Gastroesophageal sphincter (tissue), 3 donors: ENCODE data around the gene ERCC6L2.

Experiments used
- CTCF ChIP-seq, 4 experiments: fragments of 200-600 bp in 2 of 4; fragments of 450-650 bp in 2 of 4; sonication (generic) in 1 of 4; IDR thresholded peaks; one replicate each; pipeline ENCODE4 v1.5.1; 2017 to 2019; ENCODE audit warnings: antibody characterized with exemption in 4 of 4, mild to moderate bottlenecking in 2 of 4, moderate library complexity in 2 of 4
- POLR2A ChIP-seq, 2 donors: fragments of 450-650 bp; IDR thresholded peaks; one replicate each; pipeline ENCODE4 v1.6.1; 2017; ENCODE audit warnings: antibody characterized with exemption in 2 of 2, mild to moderate bottlenecking in 2 of 2, moderate library complexity in 1 of 2
- POLR2AphosphoS5 ChIP-seq: sonication (generic); formaldehyde crosslinking; IDR thresholded peaks from one replicate; pipeline ENCODE4 v1.6.1; 2017; ENCODE audit warnings: antibody characterized with exemption

GRCh38 chr9:95840074-95840473 is 35.4 kb upstream of the ERCC6L2 start:
- TF ChIP-seq CTCF (IDR thresholded peaks at IDR 0.05) = no peak
- TF ChIP-seq POLR2AphosphoS5 = peak; percentile 56
- TF ChIP-seq POLR2A (IDR thresholded peaks at IDR 0.05) = no peak
